Keratinocyte (primary cell): ENCODE data around the gene L3MBTL4. TPM values are rescaled to one million over a fixed set of nuclear protein-coding genes. Genes with fewer than 3 reads are reported as not detected.
"Not testable (repeated sequence)": the region's sequence is repeated elsewhere in the genome, so short reads cannot be mapped to it uniquely, and the experiment has no call there.

Source experiments
- DNase-seq: peaks from one replicate; pipeline ENCODE4 v3.0.0-alpha.2; 2011; ENCODE audit warnings: low read depth, missing footprints, low spot score
- FAIRE-seq: peaks from 2 replicates; lab custom pipeline; 2011; peaks lifted over from hg19 to GRCh38; lab: Jason Lieb, UNC
- H2AFZ ChIP-seq: 2 replicates; pipeline ENCODE4 v1.6.0; 2012; ENCODE audit warnings: low read length, control low read depth, inconsistent platforms; ENCODE audit not compliant: control insufficient read depth
- H3K27ac ChIP-seq: 2 replicates; pipeline ENCODE4 v1.5.1; 2011; ENCODE audit warnings: low read length; ENCODE audit not compliant: control insufficient read depth, insufficient read depth
- H3K27me3 ChIP-seq: 3 replicates; pipeline ENCODE4 v1.6.0; 2011; ENCODE audit warnings: low read length; ENCODE audit not compliant: control insufficient read depth, insufficient read depth; ENCODE audit errors: extremely low read depth
- H3K36me3 ChIP-seq, 2 experiments: 2 replicates in 1 of 2; 3 replicates in 1 of 2; pipeline ENCODE4 v1.5.1; 2011; ENCODE audit warnings: low read length in 2 of 2, mild to moderate bottlenecking in 1 of 2; ENCODE audit not compliant: control insufficient read depth in 2 of 2, insufficient read depth in 2 of 2; ENCODE audit errors: extremely low read depth in 1 of 2
- H3K4me1 ChIP-seq: 3 replicates; pipeline ENCODE4 v1.5.1; 2011; ENCODE audit warnings: low read length; ENCODE audit not compliant: control insufficient read depth, insufficient read depth; ENCODE audit errors: extremely low read depth
- H3K4me2 ChIP-seq: 3 replicates; pipeline ENCODE4 v1.6.0; 2011; ENCODE audit warnings: low read depth, low read length; ENCODE audit not compliant: control insufficient read depth, insufficient read depth; ENCODE audit errors: extremely low read depth
- H3K4me3 ChIP-seq, 3 experiments: fragments of 200-600 bp in 1 of 3; sonication (generic) in 1 of 3; 2 replicates in 2 of 3; 3 replicates in 1 of 3; pipeline ENCODE4 v1.5.1; 2011 to 2016; ENCODE audit warnings: low read length in 3 of 3, mild to moderate bottlenecking in 3 of 3, control low read depth in 2 of 3, inconsistent platforms in 1 of 3, low read depth in 1 of 3, mixed read lengths in 1 of 3, mixed run types in 1 of 3, moderate library complexity in 1 of 3; ENCODE audit not compliant: control insufficient read depth in 2 of 3, insufficient read depth in 2 of 3; ENCODE audit errors: extremely low read depth in 1 of 3
- H3K79me2 ChIP-seq: 2 replicates; pipeline ENCODE4 v1.6.0; 2012; ENCODE audit warnings: low read length; ENCODE audit not compliant: control insufficient read depth, insufficient read depth
- H3K9ac ChIP-seq: 3 replicates; pipeline ENCODE4 v1.6.0; 2011; ENCODE audit warnings: low read length; ENCODE audit not compliant: control insufficient read depth, insufficient read depth; ENCODE audit errors: extremely low read depth
- H3K9me1 ChIP-seq: 3 replicates; pipeline ENCODE4 v1.6.0; 2011; ENCODE audit warnings: low read length; ENCODE audit not compliant: control insufficient read depth, insufficient read depth; ENCODE audit errors: extremely low read depth
- H3K9me3 ChIP-seq: 2 replicates; pipeline ENCODE4 v1.5.1; 2012; ENCODE audit warnings: low read depth, low read length; ENCODE audit not compliant: control insufficient read depth
- H4K20me1 ChIP-seq: 3 replicates; pipeline ENCODE4 v1.6.0; 2011; ENCODE audit warnings: low read length; ENCODE audit not compliant: control insufficient read depth, insufficient read depth; ENCODE audit errors: extremely low read depth
- CTCF ChIP-seq, 3 experiments: IDR thresholded peaks in 1 of 3; conservative IDR thresholded peaks in 1 of 3; optimal IDR thresholded peaks in 1 of 3; 2 replicates in 2 of 3; 3 replicates in 1 of 3; pipeline versions ENCODE3 to v1.5.1; 2011; ENCODE audit warnings: low read length in 3 of 3, mild to moderate bottlenecking in 3 of 3, moderate library complexity in 2 of 3, control low read depth in 1 of 3, inconsistent platforms in 1 of 3; ENCODE audit not compliant: insufficient read depth in 2 of 3; ENCODE audit errors: extremely low read depth in 1 of 3
- EZH2 ChIP-seq: IDR thresholded peaks from one replicate; pipeline ENCODE4 v1.6.1; 2012; ENCODE audit warnings: inconsistent platforms, mild to moderate bottlenecking, low read length, moderate library complexity
- dilution Hi-C: fragments of 300-500 bp; cut with MboI; formaldehyde crosslinking; loops from one replicate; pipeline ENCODE4 v1.7.0; 2020; ENCODE audit warnings: low sequenced_read_pairs; ENCODE audit not compliant: extremely low pct_ligation_motif_present
- polyA plus RNA-seq, 5 experiments: library from polyadenylated mRNA; depleted of rRNA in 3 of 5; stranded (reverse) in 3 of 5; stranded (forward) in 1 of 5; unstranded in 1 of 5; fragments of >200 nt; gene quantifications; 1 replicate in 1 of 5; 2 replicates in 3 of 5; 3 replicates in 1 of 5; pipeline versions ENCODE4 v1.2.1 to v1.2.3, GENCODE V29; 2011 to 2012; ENCODE audit warnings: missing spikeins in 2 of 5, low read depth in 1 of 5, low replicate concordance in 1 of 5

Gene L3MBTL4
- polyA plus RNA-seq, 1 donor (not counting 4 experiments of a cell fraction or from before 2014, with no cell fraction given) = 0.17 TPM

- H3K79me2 ChIP-seq = no peaks in the 10 kb centered on the region
- no peaks in the 10 kb centered on the region for H3K4me1 ChIP-seq
- H3K4me2 ChIP-seq = no peak overlapping the region
- no peak for FAIRE-seq
- H3K9me1 ChIP-seq = no peaks in the 10 kb centered on the region
- no peak overlapping the region for H3K9ac ChIP-seq
- TF ChIP-seq EZH2 (no peak), CTCF (optimal IDR thresholded peaks at IDR 0.05 in 1 of 3, IDR thresholded peaks at IDR 0.05 in 1 of 3, conservative IDR thresholded peaks at IDR 0.05 in 1 of 3; ENCODE audit: extremely low read depth in 1 of 3, insufficient read depth in 2 of 3, low read length in 3 of 3) (no peak)
- dilution Hi-C loops = no loop called here
- H2AFZ ChIP-seq = no peak overlapping the region
- no peak overlapping the region for H3K4me3 ChIP-seq
- no peaks in the 10 kb centered on the region for H3K9me3 ChIP-seq
- no peak for DNase-seq
- no peaks in the 10 kb centered on the region for H3K36me3 ChIP-seq
- no peak overlapping the region for H3K27ac ChIP-seq
- no peaks in the 10 kb centered on the region for H3K27me3 ChIP-seq
- no peaks in the 10 kb centered on the region for H4K20me1 ChIP-seq
Observed at GRCh38 chr18:6279308-6279707, 135.4 kb downstream of the L3MBTL4 start.

DNA sequence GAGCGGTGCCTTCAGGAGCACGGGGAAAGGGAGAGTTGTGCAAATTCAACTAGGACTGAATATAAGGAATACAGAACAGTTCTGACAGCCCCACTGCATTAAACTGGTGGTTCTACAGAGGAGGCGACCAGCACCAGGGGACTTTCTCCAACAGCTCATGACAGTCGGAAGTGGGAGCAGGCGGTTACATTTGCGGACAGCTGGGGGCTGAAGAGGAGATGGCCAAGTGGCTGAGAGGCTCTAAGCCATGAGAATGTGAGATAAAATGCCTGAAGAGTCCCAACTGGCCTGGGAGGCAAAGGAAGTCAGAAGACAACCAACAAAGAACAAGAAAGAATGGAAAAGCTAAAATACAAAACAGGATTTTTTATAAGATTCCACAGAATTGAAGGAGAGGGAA lies 141.3 kb downstream of the L3MBTL4 start:
- FAIRE-seq (no peak), DNase-seq (no peak)
- Histone ChIP-seq H3K9me3 (no peaks in the 10 kb centered on the region), H3K36me3 (no peaks in the 10 kb centered on the region), H3K9ac (no peak overlapping the region), H3K4me2 (no peak overlapping the region), H3K27ac (no peak overlapping the region), H4K20me1 (no peaks in the 10 kb centered on the region), H3K79me2 (no peaks in the 10 kb centered on the region), H3K4me3 (no peak overlapping the region), H3K27me3 (no peaks in the 10 kb centered on the region), H2AFZ (no peak overlapping the region), H3K4me1 (no peaks in the 10 kb centered on the region), H3K9me1 (no peaks in the 10 kb centered on the region)
- dilution Hi-C loops = no loop called here
- TF ChIP-seq EZH2 (no peak), CTCF (optimal IDR thresholded peaks at IDR 0.05 in 1 of 3, IDR thresholded peaks at IDR 0.05 in 1 of 3, conservative IDR thresholded peaks at IDR 0.05 in 1 of 3; ENCODE audit: extremely low read depth in 1 of 3, insufficient read depth in 2 of 3, low read length in 3 of 3) (no peak)

DNA sequence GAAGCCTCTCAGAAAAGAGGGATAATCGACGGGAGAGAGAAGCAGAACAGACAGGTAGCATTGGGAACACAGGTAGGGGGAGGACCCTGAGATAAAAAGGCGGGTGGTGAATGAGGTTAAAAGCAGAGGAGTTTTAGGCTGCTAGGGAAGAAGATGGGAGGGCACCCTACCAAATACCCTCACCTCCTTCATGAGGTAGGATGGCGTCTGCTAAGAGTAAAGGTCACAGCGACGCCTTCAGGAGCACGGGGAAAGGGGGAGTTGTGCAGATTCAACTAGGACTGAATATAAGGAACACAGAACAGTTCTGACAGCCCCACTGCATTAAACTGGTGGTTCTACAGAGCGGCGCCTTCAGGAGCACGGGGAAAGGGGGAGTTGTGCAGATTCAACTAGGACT lies 142.6 kb downstream of the L3MBTL4 start:
- H3K36me3 ChIP-seq, H3K9me3 ChIP-seq, H4K20me1 ChIP-seq, dilution Hi-C loops, DNase-seq, H3K9ac ChIP-seq, H3K4me2 ChIP-seq, H3K4me1 ChIP-seq, H3K27ac ChIP-seq, H3K9me1 ChIP-seq, H3K79me2 ChIP-seq, H3K4me3 ChIP-seq, H2AFZ ChIP-seq, H3K27me3 ChIP-seq, FAIRE-seq: not testable (repeated sequence)
